GM20431 (cell line): Measurements from ENCODE around the gene SLC35A3.
"Not testable (repeated sequence)": the region's sequence is repeated elsewhere in the genome, so short reads cannot be mapped to it uniquely, and the experiment has no call there.

Source experiments
- in situ Hi-C: fragments of 300-500 bp; cut with MseI, MboI; formaldehyde crosslinking; loops from one replicate; pipeline ENCODE4 v1.15.0; 2020; ENCODE audit warnings: low sequenced_read_pairs; ENCODE audit not compliant: unreplicated experiment

The SLC35A3 gene

GRCh38 chr1:99969729-99970621, at the start of gene SLC35A3:
Gene SLC35A3 (plus strand): TSS chr1:99969996. CDS start chr1:99993555, 23,559 bp downstream.
- in situ Hi-C loops = no loop called here

GRCh38 chr1:99934801-99935200, 35.0 kb upstream of the SLC35A3 start:
- in situ Hi-C loops = no loop called here

GRCh38 chr1:99935534-99935933, 34.3 kb upstream of the SLC35A3 start:
- in situ Hi-C loops = no loop called here

GRCh38 chr1:99936071-99936470, 33.7 kb upstream of the SLC35A3 start:
- in situ Hi-C loops = no loop called here

GRCh38 chr1:99942723-99943122, 27.1 kb upstream of the SLC35A3 start:
- in situ Hi-C loops = no loop called here

GRCh38 chr1:99943223-99943794, 26.5 kb upstream of the SLC35A3 start:
- in situ Hi-C loops = no loop called here

- in situ Hi-C loops = no loop called here
These were observed 25.6 kb upstream of the SLC35A3 start for GRCh38 chr1:99944192-99944591.

- in situ Hi-C loops = no loop called here
These were observed 24.6 kb upstream of the SLC35A3 start for GRCh38 chr1:99945174-99945573.

- in situ Hi-C loops = no loop called here
These were observed 19.3 kb upstream of the SLC35A3 start for GRCh38 chr1:99950486-99950885.

GRCh38 chr1:99952522-99952921, 17.3 kb upstream of the SLC35A3 start:
- in situ Hi-C loops = no loop called here

GRCh38 chr1:99955375-99955774, 14.4 kb upstream of the SLC35A3 start:
- in situ Hi-C loops = no loop called here

- in situ Hi-C loops = no loop called here
These were observed 13.0 kb upstream of the SLC35A3 start for GRCh38 chr1:99956755-99957154.

- in situ Hi-C loops = no loop called here
These were observed 12.0 kb upstream of the SLC35A3 start for GRCh38 chr1:99957818-99958217.

- in situ Hi-C loops = not testable (repeated sequence)
These were observed 10.5 kb upstream of the SLC35A3 start for GRCh38 chr1:99959189-99959705.

GRCh38 chr1:99960260-99960659, 9.5 kb upstream of the SLC35A3 start:
- in situ Hi-C loops = not testable (repeated sequence)

- in situ Hi-C loops = no loop called here
These were observed 6.6 kb upstream of the SLC35A3 start for GRCh38 chr1:99963041-99963795.

GRCh38 chr1:99964806-99965205, 5.0 kb upstream of the SLC35A3 start:
- in situ Hi-C loops = no loop called here

- in situ Hi-C loops = no loop called here
These were observed 4.0 kb upstream of the SLC35A3 start for GRCh38 chr1:99965646-99966375.

- in situ Hi-C loops = no loop called here
These were observed 1.6 kb upstream of the SLC35A3 start for GRCh38 chr1:99968214-99968613.

GRCh38 chr1:99969260-99969728, 502 bp upstream of the SLC35A3 start:
- in situ Hi-C loops = no loop called here
